NCI-H146 (cell line): Measurements from ENCODE around the gene SLC37A1.
"Not testable (repeated sequence)": the region's sequence is repeated elsewhere in the genome, so short reads cannot be mapped to it uniquely, and the experiment has no call there.

Experiments
- DNase-seq: peaks from one replicate; lab custom pipeline; 2025; lab: John Stamatoyannopoulos, UW

SLC37A1 gene

DNA sequence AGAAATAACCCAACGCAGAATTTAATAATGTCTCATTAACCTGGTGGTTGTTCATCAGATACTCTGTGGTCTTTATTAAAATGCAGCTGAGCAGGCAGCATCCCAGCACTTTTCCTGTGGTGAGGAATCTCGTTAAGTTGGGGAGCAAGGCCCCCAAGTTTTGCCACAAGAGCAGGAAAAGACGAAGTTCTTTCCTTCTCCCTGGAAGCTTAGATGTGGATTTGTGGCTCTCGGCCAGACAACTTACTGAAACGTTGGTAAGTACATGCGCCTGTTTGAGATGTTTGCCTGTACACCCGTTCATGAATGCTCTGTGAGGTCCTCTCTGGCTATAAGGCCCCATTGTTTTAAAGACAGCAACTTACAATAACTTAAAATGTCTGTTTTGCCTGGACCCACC is 105.5 kb downstream of the SLC37A1 start:
- DNase-seq, result no peak

DNA sequence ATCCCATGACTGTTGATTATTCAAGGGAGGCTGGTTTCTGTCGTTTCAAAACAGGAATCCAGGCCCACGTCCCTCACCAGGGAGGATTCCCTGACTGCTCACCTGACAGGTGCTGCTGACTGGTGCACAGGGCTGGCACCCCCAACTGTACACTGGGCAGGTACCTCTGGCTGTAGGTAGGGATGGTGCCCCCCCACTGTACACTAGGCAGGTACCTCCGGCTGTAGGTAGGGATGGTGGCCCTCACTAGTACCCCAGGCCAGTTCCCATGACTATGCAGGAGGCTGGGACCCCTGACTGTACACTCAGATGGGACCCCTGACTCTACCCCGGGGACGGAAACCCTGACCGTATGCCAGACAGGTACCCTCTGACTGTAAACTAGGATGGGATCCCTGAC is 106.2 kb downstream of the SLC37A1 start:
- no peak for DNase-seq

DNA sequence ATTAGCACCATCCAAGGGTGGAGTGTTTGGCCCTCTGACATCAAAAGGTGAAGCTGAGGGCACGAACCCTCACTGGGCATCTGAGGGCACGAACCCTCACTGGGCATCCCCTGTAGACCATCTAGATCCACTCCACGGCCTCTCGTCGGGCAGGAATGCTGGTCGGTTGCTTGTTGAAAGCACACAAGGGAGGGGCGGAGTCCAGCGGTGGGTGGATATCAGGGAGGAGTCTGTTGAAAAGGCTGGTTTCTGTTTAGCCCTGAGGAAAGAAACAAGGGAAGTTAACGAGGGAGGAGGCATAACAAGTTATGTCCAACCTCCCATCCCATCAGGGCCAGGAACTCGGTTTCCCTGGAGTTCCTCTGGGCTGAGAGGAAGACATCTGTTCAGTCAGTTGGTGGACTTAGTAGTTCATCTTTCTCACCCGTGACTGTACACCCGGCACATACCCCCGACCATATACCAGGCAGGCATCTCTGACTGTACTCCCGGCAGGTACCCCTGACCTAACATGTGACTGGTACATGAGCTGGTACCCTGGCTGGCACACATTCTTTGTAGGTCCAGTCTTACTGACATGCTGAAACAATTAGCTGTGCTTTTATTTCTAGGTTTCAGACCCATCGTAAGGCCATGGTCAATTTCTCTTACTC is 107.6 kb downstream of the SLC37A1 start:
- peak; percentile 16 for DNase-seq

DNA sequence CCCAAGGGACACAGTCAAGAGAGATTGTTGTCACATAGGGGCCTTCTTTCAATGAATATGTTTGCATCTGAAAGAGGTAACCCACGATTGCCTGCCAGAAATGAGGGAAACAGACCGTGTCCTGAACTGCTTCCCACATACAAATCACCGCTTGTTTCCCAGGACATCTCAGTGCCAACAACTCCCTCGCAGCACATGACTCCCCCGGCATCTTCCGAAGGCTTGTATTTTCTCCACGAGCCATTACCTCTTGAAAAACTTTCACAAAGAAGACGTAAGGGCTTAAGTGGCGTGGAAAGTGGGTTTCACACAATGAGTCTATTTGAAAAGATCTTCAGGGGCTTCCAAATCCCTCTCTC is 108.1 kb downstream of the SLC37A1 start:
- no peak for DNase-seq

DNA sequence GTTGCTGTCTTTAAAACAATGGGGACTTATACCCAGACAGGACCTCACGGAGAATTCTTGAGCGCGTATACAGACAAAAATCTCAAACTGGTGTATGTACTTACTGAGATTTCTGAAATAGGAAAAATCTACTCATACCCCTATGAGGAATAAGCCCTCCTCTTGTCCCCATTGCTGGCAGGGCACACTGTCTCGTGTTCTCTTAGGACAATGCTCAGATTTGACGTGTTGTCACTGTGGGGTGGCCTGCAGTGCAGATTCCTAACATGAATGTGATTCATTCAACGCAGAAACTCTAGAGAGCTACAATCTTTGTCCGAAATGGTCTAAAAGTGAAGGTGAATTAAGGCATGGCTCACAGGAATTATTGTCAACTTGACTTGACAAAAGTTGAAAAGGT is 108.6 kb downstream of the SLC37A1 start:
- DNase-seq, result no peak

DNA sequence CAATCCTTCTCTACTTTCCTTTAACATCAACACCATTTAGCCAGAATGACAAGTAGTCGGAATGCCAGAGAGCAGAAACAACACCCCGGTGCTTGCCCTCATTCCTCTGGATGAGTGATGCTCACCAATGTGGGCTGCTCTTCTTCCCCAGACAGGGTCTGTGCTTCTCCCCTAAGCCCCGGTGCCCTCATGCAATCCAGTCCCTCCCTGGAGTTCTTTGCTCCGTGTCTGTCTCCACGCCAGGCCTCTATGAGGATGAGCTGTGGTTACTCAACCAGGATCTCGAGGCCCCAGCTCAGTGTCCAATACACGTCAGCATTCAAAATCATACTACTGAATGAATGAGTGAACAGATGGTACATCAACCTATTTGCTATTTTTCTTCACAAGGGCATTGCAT is 110.0 kb downstream of the SLC37A1 start:
- no peak for DNase-seq

DNA sequence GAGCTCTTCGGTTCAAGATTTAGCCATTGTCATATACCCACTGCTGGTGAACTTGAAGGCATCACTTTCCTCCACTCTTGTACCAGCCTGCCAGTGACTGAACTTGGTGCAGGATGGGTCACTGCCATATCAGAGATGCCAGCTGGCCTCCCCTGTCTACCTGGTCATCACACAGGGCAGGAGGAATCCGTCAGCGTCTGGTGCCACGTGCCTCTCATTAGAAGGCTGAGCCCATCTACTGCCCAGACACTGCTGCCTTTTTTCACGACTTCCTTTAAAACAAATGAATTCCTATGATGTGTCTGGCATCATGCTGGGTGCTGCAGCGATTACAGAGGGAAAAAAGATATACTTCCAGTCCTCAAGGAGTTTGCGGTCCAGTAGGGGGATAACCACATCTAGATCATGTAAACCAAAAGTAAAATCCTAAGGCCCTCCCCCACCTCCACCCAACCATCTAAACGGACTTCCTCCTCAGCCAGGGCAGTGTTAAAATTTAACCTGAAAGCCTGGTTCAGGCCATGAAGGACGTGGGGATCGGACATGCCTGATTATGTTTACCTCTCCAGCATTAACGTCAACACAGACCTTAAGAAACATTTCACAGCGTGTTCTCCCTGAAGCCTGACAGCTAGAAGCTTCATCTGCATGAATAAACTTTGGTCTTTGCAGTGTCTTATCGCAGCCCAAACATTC is 110.6 kb downstream of the SLC37A1 start:
- no peak for DNase-seq

DNA sequence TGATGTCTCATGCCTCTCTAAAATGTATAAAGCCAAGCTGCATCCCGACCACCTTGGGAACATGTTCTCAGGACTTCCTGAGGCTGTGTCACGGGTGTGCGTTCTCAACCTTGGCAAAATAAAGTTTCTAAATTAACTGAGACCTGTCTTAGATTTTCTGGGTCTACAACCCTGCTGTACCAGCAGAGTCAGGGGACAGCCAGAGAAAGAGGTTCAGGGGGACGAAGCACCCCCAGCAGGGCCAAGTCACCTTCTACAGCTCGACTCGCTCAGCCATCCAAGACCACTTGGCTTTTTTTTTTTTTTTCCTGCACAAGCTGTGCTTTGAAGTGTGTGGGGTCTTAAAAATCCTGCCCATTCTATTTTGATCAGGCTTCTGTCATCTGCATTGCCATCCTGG is 111.3 kb downstream of the SLC37A1 start:
- no peak for DNase-seq

DNA sequence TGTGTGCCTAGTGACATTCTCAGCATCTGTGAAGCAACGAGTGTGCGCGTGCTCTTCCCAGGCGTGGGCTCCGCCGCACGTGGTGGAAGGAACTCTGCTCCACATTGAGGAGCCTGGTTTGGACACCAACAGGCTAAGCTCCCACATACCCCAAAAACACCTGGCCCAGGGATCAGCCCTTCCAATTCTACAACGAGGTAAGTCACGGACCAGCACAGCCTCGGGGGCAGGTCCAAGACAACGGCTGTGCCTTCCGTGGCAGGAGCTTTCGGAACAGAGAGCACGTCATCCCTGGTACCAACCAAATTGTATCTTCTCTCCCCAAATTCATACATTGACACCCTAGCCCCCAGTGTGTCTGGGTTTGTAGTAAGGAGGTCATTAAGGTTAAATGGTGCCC is 112.5 kb downstream of the SLC37A1 start:
- DNase-seq, result no peak

DNA sequence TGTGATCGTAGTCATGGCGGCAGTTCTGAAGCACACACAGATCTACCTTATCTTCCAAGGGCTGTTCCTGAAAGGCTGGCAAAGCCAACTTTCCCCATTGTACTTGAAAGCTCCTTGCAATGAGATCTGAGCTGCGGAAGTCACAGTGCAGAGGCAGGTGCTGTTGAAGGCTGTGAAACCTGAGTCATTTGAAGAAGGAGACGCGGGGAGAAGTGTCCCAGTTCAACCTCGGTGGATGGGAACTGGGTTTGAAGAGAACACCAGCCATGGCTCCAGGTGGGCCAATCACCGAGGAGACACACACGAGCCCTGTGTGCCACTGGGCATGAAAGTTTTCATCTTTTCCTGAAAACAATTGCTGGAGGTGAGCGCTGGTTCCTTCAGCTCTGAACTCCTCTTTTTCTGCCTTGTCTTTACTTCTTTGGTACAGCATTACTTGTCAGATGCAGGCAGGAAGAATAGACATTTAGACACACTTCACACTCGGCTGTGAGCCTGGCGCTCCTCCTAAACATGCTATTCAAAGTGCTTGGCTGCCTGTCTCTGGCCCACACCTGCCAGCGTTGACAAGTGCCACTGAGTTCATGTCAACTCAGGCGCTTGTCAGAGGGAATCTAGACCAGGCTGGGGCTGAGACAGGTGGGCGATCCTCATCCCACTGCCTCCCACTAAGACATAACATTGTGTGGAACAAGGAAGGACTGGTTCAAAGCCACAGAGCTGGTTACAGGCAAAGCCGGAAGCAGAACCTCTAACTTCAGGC is 114.1 kb downstream of the SLC37A1 start:
- no peak for DNase-seq

DNA sequence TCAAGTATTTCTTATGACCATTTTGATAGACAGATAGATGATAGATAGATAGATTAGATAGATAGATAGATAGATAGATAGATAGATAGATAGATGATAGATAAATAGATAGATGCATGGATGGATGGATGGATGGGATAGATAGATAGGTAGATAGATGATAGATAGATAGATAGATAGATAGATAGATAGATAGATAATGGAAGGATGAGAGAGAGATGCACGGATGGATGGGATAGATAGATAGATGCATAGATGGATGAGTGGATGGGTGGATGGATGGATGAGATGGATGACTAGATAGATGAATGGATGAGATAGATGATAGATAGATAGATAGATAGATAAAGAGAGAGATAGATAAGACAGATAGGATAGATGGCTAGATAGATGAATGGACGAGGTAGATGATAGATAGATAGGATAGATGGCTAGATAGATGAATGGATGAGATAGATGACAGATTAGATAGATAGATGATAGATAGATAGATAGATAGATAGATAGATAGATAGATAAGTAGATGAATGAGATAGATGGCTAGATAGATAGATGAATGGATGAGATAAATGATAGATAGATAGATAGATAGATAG is 114.9 kb downstream of the SLC37A1 start:
- not testable (repeated sequence) for DNase-seq

DNA sequence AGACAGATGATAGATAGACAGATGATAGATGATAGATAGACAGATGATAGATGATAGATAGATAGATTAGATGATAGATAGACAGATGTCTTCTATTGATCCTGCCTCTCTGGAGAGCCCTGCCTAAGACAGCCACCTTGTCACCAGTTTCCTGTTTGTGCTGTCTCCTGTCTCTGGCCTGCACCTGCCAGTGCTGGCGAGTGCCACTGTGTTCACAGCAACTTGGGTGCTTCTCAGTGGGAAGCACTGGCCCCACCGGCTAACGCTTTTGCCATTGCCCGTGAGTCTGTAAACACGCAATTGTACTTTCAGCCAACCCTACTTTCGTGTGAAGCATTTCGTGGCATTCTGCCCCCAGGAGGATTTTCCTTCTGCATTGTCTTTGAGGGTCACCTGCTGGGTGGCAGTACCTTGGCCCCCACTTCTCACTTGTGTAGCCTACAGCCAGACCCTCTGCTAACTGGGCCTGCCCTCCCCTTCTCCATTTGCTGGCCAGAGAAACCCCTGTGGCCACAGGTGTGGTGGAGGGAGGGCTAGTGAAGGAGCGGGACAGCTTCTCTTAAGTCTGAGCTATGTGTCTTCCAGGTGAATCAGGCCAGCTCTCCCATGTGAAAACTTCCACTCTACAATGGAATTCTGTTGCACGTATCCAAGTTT is 116.4 kb downstream of the SLC37A1 start:
- DNase-seq, result peak; percentile 6

DNA sequence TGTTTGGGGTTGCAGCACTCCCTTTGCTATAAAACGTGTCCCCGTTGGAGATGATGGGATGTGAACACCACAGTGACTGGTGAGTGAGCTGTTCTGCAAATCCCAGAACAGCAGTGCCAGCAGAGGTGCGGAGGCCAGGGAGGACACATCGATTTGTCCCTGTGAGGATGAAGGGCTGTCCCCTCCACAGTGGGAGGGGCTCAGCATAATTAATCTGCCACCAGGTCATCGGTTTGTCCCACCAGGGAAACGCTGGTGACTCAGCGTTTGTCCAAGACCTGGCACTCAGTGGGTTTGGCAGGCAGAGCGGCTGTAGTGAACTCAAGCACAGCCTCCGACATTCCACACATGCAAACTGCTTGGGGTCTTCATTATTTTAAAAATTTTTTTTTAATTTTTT is 117.0 kb downstream of the SLC37A1 start:
- DNase-seq, result no peak
